K562 (cell line): ENCODE measurements around the gene ATP5MK. TPM values are rescaled to one million over a fixed set of nuclear protein-coding genes. Genes with fewer than 3 reads are reported as not detected.
"Not testable (repeated sequence)": the region's sequence is repeated elsewhere in the genome, so short reads cannot be mapped to it uniquely, and the experiment has no call there.

ENCODE experiments used
- ATAC-seq: fragments of 200-7000 bp; cut with Tn5 transposase; 3 replicates; pipeline ENCODE4 v1.9.1; 2020; ENCODE audit warnings: moderate library complexity
- BruUV-seq: library from RNA; stranded (reverse); fragments of 400-500 nt; replicated peaks from 2 replicates; lab custom pipeline; 2021; lab: Mats Ljungman, UMichigan
- CTCF ChIA-PET: fragments of 300-600 bp; formaldehyde crosslinking; extraction: SDS; loops from one replicate; lab custom pipeline; 2021; ENCODE audit warnings: low intra/inter-chr PET ratio; lab: Yijun Ruan, JAX
- POLR2A ChIA-PET: fragments of 300-600, 350-650 bp; sonication (Branson Sonifier 250); formaldehyde crosslinking; extraction: SDS; loops from one replicate; lab custom pipeline; 2021; ENCODE audit warnings: antibody characterized with exemption, inconsistent platforms; lab: Yijun Ruan, JAX
- DNase-seq, 4 experiments: peaks; one replicate each; pipeline versions ENCODE4 v3.0.0 to v3.0.0-alpha.2; 2011 to 2018; ENCODE audit warnings: low spot score in 3 of 4, mixed read lengths in 3 of 4; ENCODE audit errors: extremely low read depth in 1 of 4
- FAIRE-seq: peaks from 2 replicates; lab custom pipeline; 2011; peaks lifted over from hg19 to GRCh38; lab: Jason Lieb, UNC
- H2AFZ ChIP-seq: 2 replicates; pipeline ENCODE4 v1.6.0; 2011; ENCODE audit warnings: low read depth, low read length, control low read depth, inconsistent platforms
- H3K27ac ChIP-seq: fragments of 200-600 bp; 3 replicates; pipeline ENCODE4 v1.8.0; 2011; ENCODE audit warnings: low read depth, mild to moderate bottlenecking, control low read depth, inconsistent platforms, low read length, moderate library complexity, mixed read lengths; ENCODE audit errors: extremely low read depth
- H3K27me3 ChIP-seq, 2 experiments: fragments of 300-600 bp in 1 of 2; 2 replicates in 1 of 2; 3 replicates in 1 of 2; pipeline versions ENCODE4 v1.6.0 to v1.8.0; 2011; ENCODE audit warnings: inconsistent platforms in 2 of 2, low read length in 2 of 2, mild to moderate bottlenecking in 1 of 2, mixed read lengths in 1 of 2, moderate library complexity in 1 of 2; ENCODE audit not compliant: control insufficient read depth in 2 of 2, insufficient read depth in 2 of 2
- H3K36me3 ChIP-seq: fragments of 300-600 bp; 3 replicates; pipeline ENCODE4 v1.8.0; 2011; ENCODE audit warnings: mild to moderate bottlenecking, low read length, inconsistent platforms; ENCODE audit not compliant: control insufficient read depth, insufficient read depth
- H3K4me1 ChIP-seq, 2 experiments: fragments of 200-600 bp in 1 of 2; replicated peaks in 1 of 2; 2 replicates in 1 of 2; 3 replicates in 1 of 2; pipeline versions ENCODE4 v1.5.1 to v1.8.0; 2011; ENCODE audit warnings: inconsistent platforms in 2 of 2, low read length in 2 of 2, mild to moderate bottlenecking in 1 of 2, mixed read lengths in 1 of 2, moderate library complexity in 1 of 2; ENCODE audit not compliant: control insufficient read depth in 2 of 2, insufficient read depth in 2 of 2
- H3K4me2 ChIP-seq: 2 replicates; pipeline ENCODE4 v1.6.1; 2011; ENCODE audit warnings: low read length, control low read depth, inconsistent platforms, mixed read lengths; ENCODE audit not compliant: insufficient read depth
- H3K4me3 ChIP-seq: fragments of 200-600 bp; sonication (generic), shearing (Covaris generic); 2 replicates; pipeline ENCODE4 v1.5.1; 2016; ENCODE audit warnings: control low read depth, inconsistent platforms
- H3K79me2 ChIP-seq: fragments of 200-600 bp; 3 replicates; pipeline ENCODE4 v1.8.0; 2011; ENCODE audit warnings: low read length, inconsistent platforms; ENCODE audit not compliant: control insufficient read depth, insufficient read depth
- H3K9ac ChIP-seq, 2 experiments: 2 replicates each; pipeline versions ENCODE4 v1.6.0 to v1.6.1; 2011; ENCODE audit warnings: low read depth in 2 of 2, low read length in 2 of 2, control low read depth in 1 of 2, inconsistent platforms in 1 of 2, mild to moderate bottlenecking in 1 of 2, mixed read lengths in 1 of 2; ENCODE audit not compliant: insufficient read depth in 1 of 2
- H3K9me1 ChIP-seq: one replicate; pipeline ENCODE4 v1.6.0; 2011; ENCODE audit warnings: inconsistent platforms, mild to moderate bottlenecking, low read length, moderate library complexity; ENCODE audit not compliant: control insufficient read depth, insufficient read depth
- H3K9me3 ChIP-seq: replicated peaks from 2 replicates; pipeline ENCODE4 v1.5.1; 2011; ENCODE audit warnings: low read depth, low read length, inconsistent platforms; ENCODE audit not compliant: control insufficient read depth, insufficient read depth
- H4K20me1 ChIP-seq: replicated peaks from 2 replicates; pipeline ENCODE4 v1.6.1; 2011; ENCODE audit warnings: low read length, inconsistent platforms, mixed read lengths; ENCODE audit not compliant: control insufficient read depth, insufficient read depth
- CHD2 ChIP-seq: IDR thresholded peaks from 2 replicates; pipeline ENCODE4 v1.6.1; 2011; ENCODE audit warnings: low read depth, low read length
- ZNF121 ChIP-seq: sonication (generic); formaldehyde crosslinking; conservative IDR thresholded peaks from 2 replicates; pipeline ENCODE4 v1.8.0; 2022; ENCODE audit warnings: missing genetic modification reagents
- WGBS: fragments of 100-300 bp; shearing (Covaris generic); methylation state at CpG from one replicate; pipeline ENCODE4 v1.1.6; 2016; ENCODE audit warnings: low coverage, mixed read lengths; ENCODE audit not compliant: insufficient coverage; ENCODE audit errors: missing lambda C conversion rate; 5-methylcytosine and 5-hydroxymethylcytosine counted together
- in situ Hi-C: fragments of 300-500 bp; cut with MboI; formaldehyde crosslinking; loops from 4 replicates; pipeline ENCODE4 v1.15.0; 2018; ENCODE audit warnings: inconsistent platforms, mixed read lengths
- intact Hi-C: fragments of 100-400 bp; cut with micrococcal nuclease; formaldehyde crosslinking; loops from 2 replicates; pipeline ENCODE4 v1.14.2; 2022
- polyA plus RNA-seq, 8 experiments: library from polyadenylated mRNA; depleted of rRNA in 4 of 8; stranded (reverse) in 5 of 8; unstranded in 3 of 8; fragments of >200 nt; fragmentation: Nextera tagmentation in 2 of 8; fragmentation: Illumina TruSeq in 1 of 8; extraction: Ambion mirVana in 2 of 8; extraction: Trizol in 1 of 8; gene quantifications; 2 replicates each; pipeline versions ENCODE4 v1.2.1 to v1.2.3, GENCODE V29; 2011 to 2014; ENCODE audit warnings: inconsistent platforms in 1 of 8, missing spikeins in 1 of 8
- total RNA-seq, 7 experiments: library from RNA; depleted of rRNA in 6 of 7; stranded (reverse); fragments of >200 nt in 6 of 7; fragmentation: Illumina TruSeq in 2 of 7; extraction: Trizol in 2 of 7; gene quantifications; 2 replicates each; pipeline versions ENCODE4 v1.2.1 to v1.2.3, GENCODE V29; 2011 to 2021; ENCODE audit warnings: low replicate concordance in 1 of 7

The ATP5MK gene
- total and polyA plus RNA-seq, 9 of the 15 experiments (the other 6 are each of a cell fraction or from before 2014, with no cell fraction given): 182 to 1,810 (median 741) TPM

DNA sequence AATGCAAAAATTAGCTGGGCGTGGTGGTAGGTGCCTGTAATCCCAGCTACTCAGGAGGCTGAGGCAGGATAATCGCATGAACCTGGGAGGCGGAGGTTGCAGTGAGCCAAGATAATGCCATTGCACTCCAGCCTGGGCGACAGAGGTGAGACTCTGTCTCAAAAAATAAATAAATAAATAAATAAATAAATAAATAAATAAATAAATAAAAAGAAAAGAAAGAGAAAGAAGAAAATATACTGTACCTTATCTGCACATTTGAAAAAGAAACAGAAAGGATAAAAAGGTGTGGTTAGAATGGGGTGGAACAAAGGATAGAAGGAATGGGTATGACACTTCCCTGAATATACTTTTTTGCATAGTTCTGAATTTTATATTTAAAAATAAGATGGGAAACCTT, 36.8 kb downstream of the ATP5MK start:
- H3K9me3 ChIP-seq, FAIRE-seq, intact Hi-C loops, H3K27me3 ChIP-seq, H2AFZ ChIP-seq, POLR2A ChIA-PET, H3K27ac ChIP-seq, H3K9me1 ChIP-seq, ATAC-seq, H3K36me3 ChIP-seq, in situ Hi-C loops, CTCF ChIA-PET, H3K9ac ChIP-seq, DNase-seq, H3K79me2 ChIP-seq, H3K4me1 ChIP-seq, H3K4me3 ChIP-seq, H4K20me1 ChIP-seq, H3K4me2 ChIP-seq, BruUV-seq: not testable (repeated sequence)
- WGBS: 85% methylated on average over 2 of the region's 4 CpGs

- intact Hi-C loops: no loop called here
- peaks cover 3% of the 10 kb centered on the region; the same call in 2 of the 3 replicates for H3K79me2 ChIP-seq
- no peak overlapping the region for H3K9ac ChIP-seq
- BruUV-seq: no TSS peak
- no peaks in the 10 kb centered on the region for H4K20me1 ChIP-seq
- no peak for FAIRE-seq
- POLR2A ChIA-PET: interaction anchor here (0.7 kb wide), 1 partner anchor 305 kb away, joined by 4 read pairs; no protein-coding TSS in a partner anchor
- DNase-seq: no peak
- no peaks in the 10 kb centered on the region for H3K9me3 ChIP-seq
- H3K4me1 ChIP-seq: peaks cover 0 to 6% of the 10 kb centered on the region in 2 experiments; a peak in 2 of 5 replicates
- TF ChIP-seq CHD2: no peak
- 0 out of 2 replicates have a peak, but pooled peaks have one; percentile 11 for TF ChIP-seq ZNF121
- TF ChIP-seq, all 486 proteins: peak for 1
- H3K4me3 ChIP-seq: no peak overlapping the region
- CTCF ChIA-PET: no interaction called here
- H3K27ac ChIP-seq: no peak overlapping the region
- WGBS: 43% methylated on average over 4 of the region's 5 CpGs
- H3K4me2 ChIP-seq: no peak overlapping the region
- no peaks in the 10 kb centered on the region for H3K36me3 ChIP-seq
- in situ Hi-C loops: no loop called here
- H3K9me1 ChIP-seq: no peaks in the 10 kb centered on the region
- ATAC-seq: no peak
- no peak overlapping the region for H2AFZ ChIP-seq
- no peaks in the 10 kb centered on the region for H3K27me3 ChIP-seq
Observed at GRCh38 chr10:103355906-103356599, 40.2 kb downstream of the ATP5MK start.

- intact Hi-C loops: loop anchor here (5.0 kb wide), 1 partner anchor 43 kb away; the partner anchor contains the start of genes ATP5MK and PDCD11
Observed at GRCh38 chr10:103354567-103354966, 41.7 kb downstream of the ATP5MK start.

More at GRCh38 chr10:103354567-103354966, 41.7 kb downstream of the ATP5MK start:
- POLR2A ChIA-PET, H3K36me3 ChIP-seq, H3K4me3 ChIP-seq, H3K9ac ChIP-seq, CTCF ChIA-PET, H3K9me3 ChIP-seq, H3K27ac ChIP-seq, H3K27me3 ChIP-seq, H3K9me1 ChIP-seq, ATAC-seq, FAIRE-seq, H4K20me1 ChIP-seq, H2AFZ ChIP-seq, H3K4me2 ChIP-seq, BruUV-seq, DNase-seq, in situ Hi-C loops: not testable (repeated sequence)
- Histone ChIP-seq H3K79me2 (peaks cover 18% of the 10 kb centered on the region), H3K4me1 (peaks cover 0 to 16% of the 10 kb centered on the region in 2 experiments; a peak in 3 of 5 replicates)
- 90% methylated on average over 2 of the region's 4 CpGs for WGBS
